Uterus (tissue), 2 donors: Measurements from ENCODE around the gene TM9SF1.

ENCODE experiments used
- POLR2A ChIP-seq, 2 donors: fragments of 450-650 bp; IDR thresholded peaks; one replicate each; pipeline ENCODE4 v1.6.1; 2016; ENCODE audit warnings: antibody characterized with exemption in 2 of 2, mild to moderate bottlenecking in 1 of 2, moderate library complexity in 1 of 2
- TF ChIP-seq, protein P1 (sequence below), 4 experiments: fragments of 200-600 bp in 2 of 4; fragments of 450-650 bp in 2 of 4; sonication (generic) in 2 of 4; IDR thresholded peaks; one replicate each; pipeline ENCODE4 v1.5.1; 2016 to 2019; ENCODE audit warnings: antibody characterized with exemption in 4 of 4, mild to moderate bottlenecking in 2 of 4, moderate library complexity in 1 of 4

GRCh38 chr14:24219080-24219479 is 23.8 kb upstream of the TM9SF1 start:
- TF ChIP-seq, protein P1, sequence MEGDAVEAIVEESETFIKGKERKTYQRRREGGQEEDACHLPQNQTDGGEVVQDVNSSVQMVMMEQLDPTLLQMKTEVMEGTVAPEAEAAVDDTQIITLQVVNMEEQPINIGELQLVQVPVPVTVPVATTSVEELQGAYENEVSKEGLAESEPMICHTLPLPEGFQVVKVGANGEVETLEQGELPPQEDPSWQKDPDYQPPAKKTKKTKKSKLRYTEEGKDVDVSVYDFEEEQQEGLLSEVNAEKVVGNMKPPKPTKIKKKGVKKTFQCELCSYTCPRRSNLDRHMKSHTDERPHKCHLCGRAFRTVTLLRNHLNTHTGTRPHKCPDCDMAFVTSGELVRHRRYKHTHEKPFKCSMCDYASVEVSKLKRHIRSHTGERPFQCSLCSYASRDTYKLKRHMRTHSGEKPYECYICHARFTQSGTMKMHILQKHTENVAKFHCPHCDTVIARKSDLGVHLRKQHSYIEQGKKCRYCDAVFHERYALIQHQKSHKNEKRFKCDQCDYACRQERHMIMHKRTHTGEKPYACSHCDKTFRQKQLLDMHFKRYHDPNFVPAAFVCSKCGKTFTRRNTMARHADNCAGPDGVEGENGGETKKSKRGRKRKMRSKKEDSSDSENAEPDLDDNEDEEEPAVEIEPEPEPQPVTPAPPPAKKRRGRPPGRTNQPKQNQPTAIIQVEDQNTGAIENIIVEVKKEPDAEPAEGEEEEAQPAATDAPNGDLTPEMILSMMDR (IDR thresholded peaks at IDR 0.05), result no peak
- TF ChIP-seq POLR2A (IDR thresholded peaks at IDR 0.05), result no peak
